Left ventricle myocardium superior (tissue), 1 donor: ENCODE results near the gene CACNA1A. TPM values are rescaled to one million over a fixed set of nuclear protein-coding genes. Genes with fewer than 3 reads are reported as not detected.

Source experiments
- ATAC-seq: fragments of 200-7000 bp; cut with Tn5 transposase; one replicate; pipeline ENCODE4 v1.9.1; 2020; ENCODE audit warnings: mild to moderate bottlenecking, moderate library complexity
- DNase-seq: peaks from one replicate; pipeline ENCODE4 v3.0.0-alpha.2; 2020
- intact Hi-C: fragments of 100-400 bp; cut with micrococcal nuclease; formaldehyde crosslinking; loops from one replicate; pipeline ENCODE4 v1.11.0; 2022
- total RNA-seq: library from RNA; stranded (reverse); fragmentation: NEBNext Ultra II Directional; extraction: Animal tissue kit (Norgen Biotek cat#: 25700); gene quantifications from one replicate; pipeline ENCODE4 v1.2.1, GENCODE V29; 2021
- donor health status: DM: no; HTN: yes; CAD: no; lungs with severe emphysema.

Gene CACNA1A
- total RNA-seq, 1 donor from 2014 or later, result 0.42 TPM

- ATAC-seq (peak; percentile 44), DNase-seq (peak; percentile 79)
- intact Hi-C loops, result no loop called here
Measured at GRCh38 chr19:13164343-13165161, 341.7 kb downstream of the CACNA1A start.

GRCh38 chr19:13163609-13164342 lies 342.5 kb downstream of the CACNA1A start:
- intact Hi-C loops, result no loop called here
- ATAC-seq (peak; percentile 53), DNase-seq (peak; percentile 72)

- peak; percentile 97 for DNase-seq
- intact Hi-C loops, result no loop called here
- peak; percentile 89 for ATAC-seq
Measured at GRCh38 chr19:13162724-13163608, 343.3 kb downstream of the CACNA1A start.

- no peak for DNase-seq
- ATAC-seq, result no peak
- intact Hi-C loops, result no loop called here
Measured at GRCh38 chr19:13160557-13160956, 345.7 kb downstream of the CACNA1A start.

GRCh38 chr19:13159713-13160112 lies 346.6 kb downstream of the CACNA1A start:
- no peak for DNase-seq
- intact Hi-C loops, result no loop called here
- no peak for ATAC-seq
